GM18951 (cell line): ENCODE results near the gene TSHZ1.

Source experiments
- POLR2A ChIP-seq: IDR thresholded peaks from 4 replicates; pipeline ENCODE4 v1.6.1; 2011; ENCODE audit warnings: mild to moderate bottlenecking; ENCODE audit not compliant: insufficient read length, insufficient read depth; ENCODE audit errors: extremely low read depth
- in situ Hi-C: fragments of 300-500 bp; cut with MboI; formaldehyde crosslinking; loops from one replicate; pipeline ENCODE4 v1.12.0; 2022; ENCODE audit warnings: low sequenced_read_pairs, mixed read lengths, inconsistent platforms; ENCODE audit not compliant: unreplicated experiment

TSHZ1 gene

GRCh38 chr18:75214766-75215510 lies 4.3 kb downstream of the TSHZ1 start:
- in situ Hi-C loops, result no loop called here
- TF ChIP-seq POLR2A, result no peak

DNA sequence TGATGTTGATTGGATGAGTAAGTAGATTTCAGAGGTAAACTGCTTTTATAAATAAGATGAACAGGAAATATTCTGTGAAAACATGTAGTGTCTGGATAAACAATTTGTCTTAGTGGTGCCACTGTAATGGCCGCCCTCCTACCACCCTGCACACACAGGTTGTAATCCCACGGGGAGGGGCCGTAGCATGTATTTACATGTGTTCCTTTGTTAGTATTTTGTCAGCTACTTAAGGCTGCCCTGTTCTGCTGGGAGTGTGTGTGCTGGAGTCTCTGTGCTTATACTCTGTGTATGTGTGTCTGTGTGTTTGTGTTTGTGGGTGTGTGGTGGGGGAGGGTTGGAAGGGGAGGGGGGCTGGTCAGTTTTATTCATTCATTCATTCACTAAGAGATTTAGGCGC lies 5.1 kb downstream of the TSHZ1 start:
- no peak for TF ChIP-seq POLR2A
- in situ Hi-C loops, result no loop called here

- in situ Hi-C loops, result no loop called here
- no peak for TF ChIP-seq POLR2A
Observed at GRCh38 chr18:75216212-75216910, 5.8 kb downstream of the TSHZ1 start.

GRCh38 chr18:75216911-75217689 lies 6.5 kb downstream of the TSHZ1 start:
- in situ Hi-C loops, result no loop called here
- TF ChIP-seq POLR2A, result no peak

GRCh38 chr18:75218065-75218923 lies 7.7 kb downstream of the TSHZ1 start:
- in situ Hi-C loops, result no loop called here

GRCh38 chr18:75219745-75220375 lies 9.3 kb downstream of the TSHZ1 start:
- in situ Hi-C loops, result no loop called here

More at GRCh38 chr18:75218065-75218923, 7.7 kb downstream of the TSHZ1 start:
- no peak for TF ChIP-seq POLR2A

DNA sequence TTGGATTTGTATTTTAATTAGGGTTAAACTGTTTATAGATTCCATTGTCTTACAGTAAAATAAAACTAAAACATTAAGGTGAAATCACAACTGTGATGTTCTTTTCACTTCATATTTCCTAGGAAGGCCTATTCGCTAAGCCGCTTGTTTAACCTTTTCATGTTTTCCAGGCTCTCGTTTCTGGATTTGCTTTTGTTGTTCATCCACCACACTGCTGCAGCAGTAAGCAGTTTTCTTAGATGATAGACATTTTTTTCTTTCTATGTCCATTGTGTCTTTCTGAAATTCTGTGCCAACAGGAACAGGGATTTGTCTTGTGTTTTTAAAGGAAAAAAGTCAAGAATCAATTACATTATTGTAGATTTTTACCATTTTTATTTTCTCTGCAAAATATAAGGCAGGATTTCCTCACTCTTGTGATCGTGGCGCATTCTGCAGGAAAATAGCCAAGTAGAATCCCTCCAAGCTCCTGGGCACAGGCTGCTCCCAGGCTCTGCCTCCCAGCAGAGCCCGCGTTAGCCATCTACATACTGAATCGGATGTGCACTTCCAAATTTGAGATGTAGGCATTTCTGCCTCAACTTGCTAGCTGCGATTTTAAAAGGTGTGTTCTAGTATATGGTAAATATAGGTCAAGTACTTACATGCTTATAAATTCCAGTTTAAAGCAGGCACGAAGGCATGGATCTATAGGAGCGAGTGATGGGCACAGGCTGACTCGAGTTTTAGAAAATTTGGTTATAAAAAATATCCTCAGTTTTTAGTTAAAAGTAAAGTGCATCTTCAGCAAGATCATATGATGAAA lies 10.2 kb downstream of the TSHZ1 start:
- in situ Hi-C loops, result no loop called here
- TF ChIP-seq POLR2A, result no peak

More at GRCh38 chr18:75219745-75220375, 9.3 kb downstream of the TSHZ1 start:
- no peak for TF ChIP-seq POLR2A

GRCh38 chr18:75221397-75221796 lies 10.8 kb downstream of the TSHZ1 start:
- in situ Hi-C loops, result no loop called here

GRCh38 chr18:75221897-75222296 lies 11.3 kb downstream of the TSHZ1 start:
- in situ Hi-C loops, result no loop called here
- no peak for TF ChIP-seq POLR2A

More at GRCh38 chr18:75221397-75221796, 10.8 kb downstream of the TSHZ1 start:
- no peak for TF ChIP-seq POLR2A

- in situ Hi-C loops, result no loop called here
Observed at GRCh38 chr18:75222407-75222806, 11.8 kb downstream of the TSHZ1 start.

DNA sequence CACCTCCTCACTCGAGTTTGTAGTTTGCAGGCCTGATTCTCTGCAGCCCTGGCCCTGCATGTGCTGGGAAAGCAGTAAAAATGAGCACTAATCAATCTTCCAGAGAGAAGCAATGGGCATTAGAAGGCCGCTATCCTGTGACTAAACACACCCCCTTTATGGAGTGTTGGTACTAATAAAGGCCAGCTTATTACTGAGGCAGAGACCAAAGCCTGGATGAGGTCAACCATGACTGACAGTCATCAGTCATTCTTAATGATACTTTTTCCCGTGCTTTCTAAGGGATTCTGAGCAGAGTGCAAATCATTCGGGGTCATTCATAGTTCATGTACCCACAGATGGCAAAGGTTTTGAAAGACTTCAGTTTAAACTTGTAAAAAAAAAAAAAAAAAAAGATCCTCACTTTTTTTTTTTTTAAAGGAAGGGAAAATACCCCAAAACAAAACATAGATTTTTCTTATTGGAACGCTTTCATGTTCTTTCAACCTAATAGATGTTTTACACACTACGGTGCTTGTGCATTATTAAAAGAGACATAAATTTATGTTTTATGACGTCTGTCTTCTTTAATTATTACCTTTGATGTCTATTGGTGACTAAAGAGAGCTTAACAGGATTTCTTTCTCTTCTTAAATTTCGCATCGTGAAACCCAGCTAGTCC lies 13.2 kb downstream of the TSHZ1 start:
- TF ChIP-seq POLR2A, result no peak
- in situ Hi-C loops, result no loop called here

More at GRCh38 chr18:75222407-75222806, 11.8 kb downstream of the TSHZ1 start:
- TF ChIP-seq POLR2A, result no peak
